ENCODE data around the gene PWWP2B. TPM values are rescaled to one million over a fixed set of nuclear protein-coding genes. Genes with fewer than 3 reads are reported as not detected.

The PWWP2B gene
- total RNA-seq, 1 donor from 2014 or later = 12.9 TPM

GRCh38 chr10:132414402-132415016 is 17.5 kb downstream of the PWWP2B start:
- no peaks in the 10 kb centered on the region for H3K9me3 Mint-ChIP-seq (ENCODE audit: unreplicated experiment)
- TF ChIP-seq, protein P1, sequence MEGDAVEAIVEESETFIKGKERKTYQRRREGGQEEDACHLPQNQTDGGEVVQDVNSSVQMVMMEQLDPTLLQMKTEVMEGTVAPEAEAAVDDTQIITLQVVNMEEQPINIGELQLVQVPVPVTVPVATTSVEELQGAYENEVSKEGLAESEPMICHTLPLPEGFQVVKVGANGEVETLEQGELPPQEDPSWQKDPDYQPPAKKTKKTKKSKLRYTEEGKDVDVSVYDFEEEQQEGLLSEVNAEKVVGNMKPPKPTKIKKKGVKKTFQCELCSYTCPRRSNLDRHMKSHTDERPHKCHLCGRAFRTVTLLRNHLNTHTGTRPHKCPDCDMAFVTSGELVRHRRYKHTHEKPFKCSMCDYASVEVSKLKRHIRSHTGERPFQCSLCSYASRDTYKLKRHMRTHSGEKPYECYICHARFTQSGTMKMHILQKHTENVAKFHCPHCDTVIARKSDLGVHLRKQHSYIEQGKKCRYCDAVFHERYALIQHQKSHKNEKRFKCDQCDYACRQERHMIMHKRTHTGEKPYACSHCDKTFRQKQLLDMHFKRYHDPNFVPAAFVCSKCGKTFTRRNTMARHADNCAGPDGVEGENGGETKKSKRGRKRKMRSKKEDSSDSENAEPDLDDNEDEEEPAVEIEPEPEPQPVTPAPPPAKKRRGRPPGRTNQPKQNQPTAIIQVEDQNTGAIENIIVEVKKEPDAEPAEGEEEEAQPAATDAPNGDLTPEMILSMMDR (IDR thresholded peaks at IDR 0.05) = no peak
- H3K27ac Mint-ChIP-seq (ENCODE audit: unreplicated experiment) = no peak overlapping the region
- H3K4me3 Mint-ChIP-seq (ENCODE audit: unreplicated experiment) = no peak overlapping the region
- H3K4me1 Mint-ChIP-seq (ENCODE audit: unreplicated experiment) = peaks cover 65% of the 10 kb centered on the region
- H3K27me3 Mint-ChIP-seq (ENCODE audit: unreplicated experiment) = no peaks in the 10 kb centered on the region
- H3K36me3 Mint-ChIP-seq (ENCODE audit: unreplicated experiment) = peaks cover 4% of the 10 kb centered on the region
- no peak for DNase-seq (ENCODE audit: extremely low spot score, unreplicated experiment)

- peak overlapping the region; percentile 47 for H3K27ac Mint-ChIP-seq (ENCODE audit: unreplicated experiment)
- H3K27me3 Mint-ChIP-seq (ENCODE audit: unreplicated experiment) = no peaks in the 10 kb centered on the region
- DNase-seq (ENCODE audit: extremely low spot score, unreplicated experiment) = no peak
- TF ChIP-seq, protein P1 (IDR thresholded peaks at IDR 0.05) = no peak
- H3K36me3 Mint-ChIP-seq (ENCODE audit: unreplicated experiment) = peaks cover 4% of the 10 kb centered on the region
- H3K4me1 Mint-ChIP-seq (ENCODE audit: unreplicated experiment) = peaks cover 67% of the 10 kb centered on the region
- no peak overlapping the region for H3K4me3 Mint-ChIP-seq (ENCODE audit: unreplicated experiment)
- no peaks in the 10 kb centered on the region for H3K9me3 Mint-ChIP-seq (ENCODE audit: unreplicated experiment)
Observed at GRCh38 chr10:132415255-132415654, 18.3 kb downstream of the PWWP2B start.

DNA sequence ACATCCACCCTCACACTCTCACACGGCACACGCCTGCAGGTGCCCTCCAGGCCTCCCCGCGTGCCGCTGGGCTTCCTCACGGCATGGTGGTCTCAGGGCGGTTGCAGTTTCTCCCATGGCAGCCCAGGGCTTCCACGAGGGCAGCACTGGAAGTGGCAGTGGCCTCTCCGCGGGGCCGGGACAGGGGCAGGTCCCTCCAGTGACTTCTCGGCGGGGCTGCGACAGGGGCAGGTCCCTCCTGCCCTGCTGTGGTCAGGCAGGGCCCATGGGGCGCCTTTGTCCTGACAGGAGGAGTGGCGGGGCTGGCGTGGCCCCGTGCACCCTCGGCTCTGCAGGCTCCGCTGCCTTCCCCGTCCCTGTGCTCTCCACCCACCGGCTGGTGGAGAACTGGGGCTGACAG is 19.0 kb downstream of the PWWP2B start:
- Mint-ChIP-seq H3K4me3 (ENCODE audit: unreplicated experiment) (no peak overlapping the region), H3K27me3 (ENCODE audit: unreplicated experiment) (no peaks in the 10 kb centered on the region), H3K27ac (ENCODE audit: unreplicated experiment) (peak overlapping the region; percentile 47), H3K4me1 (ENCODE audit: unreplicated experiment) (peaks cover 71% of the 10 kb centered on the region), H3K36me3 (ENCODE audit: unreplicated experiment) (peaks cover 4% of the 10 kb centered on the region), H3K9me3 (ENCODE audit: unreplicated experiment) (no peaks in the 10 kb centered on the region)
- no peak for DNase-seq (ENCODE audit: extremely low spot score, unreplicated experiment)
- TF ChIP-seq, protein P1 (IDR thresholded peaks at IDR 0.05) = no peak

- TF ChIP-seq, protein P1 (IDR thresholded peaks at IDR 0.05) = no peak
- Mint-ChIP-seq H3K9me3 (ENCODE audit: unreplicated experiment) (no peaks in the 10 kb centered on the region), H3K4me3 (ENCODE audit: unreplicated experiment) (no peak overlapping the region), H3K27me3 (ENCODE audit: unreplicated experiment) (no peaks in the 10 kb centered on the region), H3K4me1 (ENCODE audit: unreplicated experiment) (peaks cover 68% of the 10 kb centered on the region), H3K36me3 (ENCODE audit: unreplicated experiment) (peaks cover 4% of the 10 kb centered on the region), H3K27ac (ENCODE audit: unreplicated experiment) (no peak overlapping the region)
- DNase-seq (ENCODE audit: extremely low spot score, unreplicated experiment) = no peak
Observed at GRCh38 chr10:132416566-132417256, 19.7 kb downstream of the PWWP2B start.

GRCh38 chr10:132417257-132417910 is 20.4 kb downstream of the PWWP2B start:
- peaks cover 68% of the 10 kb centered on the region for H3K4me1 Mint-ChIP-seq (ENCODE audit: unreplicated experiment)
- H3K27me3 Mint-ChIP-seq (ENCODE audit: unreplicated experiment) = no peaks in the 10 kb centered on the region
- H3K36me3 Mint-ChIP-seq (ENCODE audit: unreplicated experiment) = peaks cover 4% of the 10 kb centered on the region

More at GRCh38 chr10:132417257-132417910, 20.4 kb downstream of the PWWP2B start:
- H3K27ac Mint-ChIP-seq (ENCODE audit: unreplicated experiment) = peak overlapping the region; percentile 14
- DNase-seq (ENCODE audit: extremely low spot score, unreplicated experiment) = no peak
- no peaks in the 10 kb centered on the region for H3K9me3 Mint-ChIP-seq (ENCODE audit: unreplicated experiment)
- TF ChIP-seq, protein P1 (IDR thresholded peaks at IDR 0.05) = no peak
- H3K4me3 Mint-ChIP-seq (ENCODE audit: unreplicated experiment) = no peak overlapping the region
